SU-DHL-6 (cell line): ENCODE results near the gene C15orf62.

Source experiments
- CTCF ChIP-seq: fragments of 200-600 bp; sonication (generic); IDR thresholded peaks from one replicate; pipeline ENCODE4 v1.5.1; 2017; ENCODE audit warnings: antibody characterized with exemption, mild to moderate bottlenecking, low read length, moderate library complexity; ENCODE audit not compliant: insufficient read depth, poor library complexity, severe bottlenecking
- EZH2phosphoT487 ChIP-seq: fragments of 200-600 bp; sonication (generic), shearing (Covaris generic); conservative IDR thresholded peaks from 2 replicates; pipeline ENCODE4 v1.6.1; 2018; ENCODE audit warnings: mild to moderate bottlenecking, antibody characterized with exemption, low read length, moderate library complexity, mixed read lengths

DNA sequence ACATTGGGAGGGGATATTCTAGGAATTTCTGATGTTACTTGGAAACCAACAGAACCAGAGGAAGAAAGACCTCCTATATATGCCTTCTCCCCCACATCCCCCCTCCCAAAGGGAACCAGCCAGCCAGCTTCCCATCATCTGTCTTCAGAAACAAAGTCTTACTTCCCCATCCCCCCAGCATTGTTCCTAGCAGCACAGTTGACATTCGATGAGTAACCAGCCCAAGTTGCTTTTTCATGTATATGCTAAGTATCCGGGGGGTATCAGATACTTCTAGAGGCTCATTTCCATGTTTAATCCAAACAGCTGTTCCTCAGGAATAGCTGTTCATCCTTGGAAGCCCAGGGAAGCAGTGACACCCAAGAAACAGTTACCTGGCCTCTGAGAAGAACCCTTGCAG, 30.7 kb upstream of the C15orf62 start:
- TF ChIP-seq CTCF (no peak), EZH2phosphoT487 (no peak)
